ENCODE data around the gene ACTC1.
"Not testable (repeated sequence)": the region's sequence is repeated elsewhere in the genome, so short reads cannot be mapped to it uniquely, and the experiment has no call there.

Gene ACTC1

GRCh38 chr15:34795267-34796081 lies at the start of gene ACTC1:
ACTC1 (minus strand) TSS chr15:34795549; CDS start chr15:34794808, 741 bp downstream.
- DNase-seq, result no peak

- no peak for DNase-seq
Measured at GRCh38 chr15:34841262-34841725, 45.9 kb upstream of the ACTC1 start.

GRCh38 chr15:34838282-34838681 lies 42.9 kb upstream of the ACTC1 start:
- DNase-seq, result no peak

GRCh38 chr15:34837246-34838016 lies 42.1 kb upstream of the ACTC1 start:
- no peak for DNase-seq

- DNase-seq, result no peak
Measured at GRCh38 chr15:34828145-34828911, 33.0 kb upstream of the ACTC1 start.

- DNase-seq, result no peak
Measured at GRCh38 chr15:34821831-34822230, 26.5 kb upstream of the ACTC1 start.

- DNase-seq, result no peak
Measured at GRCh38 chr15:34820110-34820509, 24.8 kb upstream of the ACTC1 start.

- DNase-seq, result no peak
Measured at GRCh38 chr15:34818526-34818925, 23.2 kb upstream of the ACTC1 start.

- DNase-seq, result no peak
Measured at GRCh38 chr15:34815836-34816235, 20.5 kb upstream of the ACTC1 start.

- no peak for DNase-seq
Measured at GRCh38 chr15:34813446-34814190, 18.3 kb upstream of the ACTC1 start.

- DNase-seq, result not testable (repeated sequence)
Measured at GRCh38 chr15:34812868-34813365, 17.6 kb upstream of the ACTC1 start.

GRCh38 chr15:34812369-34812768 lies 17.0 kb upstream of the ACTC1 start:
- DNase-seq, result no peak

- no peak for DNase-seq
Measured at GRCh38 chr15:34810443-34811129, 15.2 kb upstream of the ACTC1 start.

GRCh38 chr15:34809186-34809585 lies 13.8 kb upstream of the ACTC1 start:
- DNase-seq, result no peak

GRCh38 chr15:34808016-34808415 lies 12.7 kb upstream of the ACTC1 start:
- DNase-seq, result no peak

- DNase-seq, result not testable (repeated sequence)
Measured at GRCh38 chr15:34807241-34807640, 11.9 kb upstream of the ACTC1 start.

- DNase-seq, result no peak
Measured at GRCh38 chr15:34804776-34805175, 9.4 kb upstream of the ACTC1 start.

- no peak for DNase-seq
Measured at GRCh38 chr15:34804113-34804512, 8.8 kb upstream of the ACTC1 start.

GRCh38 chr15:34802803-34803750 lies 7.7 kb upstream of the ACTC1 start:
- DNase-seq, result no peak

- DNase-seq, result no peak
Measured at GRCh38 chr15:34802371-34802770, 7.0 kb upstream of the ACTC1 start.
